Esophagus squamous epithelium (tissue), 5 donors: Measurements from ENCODE around the gene LIG4. TPM values are rescaled to one million over a fixed set of nuclear protein-coding genes. Genes with fewer than 3 reads are reported as not detected.
"Not testable (repeated sequence)": the region's sequence is repeated elsewhere in the genome, so short reads cannot be mapped to it uniquely, and the experiment has no call there.

Source experiments
- DNase-seq: peaks from one replicate; lab custom pipeline; 2025; lab: John Stamatoyannopoulos, UW
- H3K27ac ChIP-seq, 4 donors: fragments of 200-600 bp; sonication (generic); one replicate each; pipeline ENCODE4 v1.5.1; 2016 to 2019; ENCODE audit warnings: mild to moderate bottlenecking in 1 of 4
- H3K27me3 ChIP-seq, 4 donors: fragments of 200-600 bp; sonication (generic); 1 replicate in 3 of 4; 2 replicates in 1 of 4; pipeline versions ENCODE4 v1.5.1 to v1.6.0; 2017 to 2021; ENCODE audit warnings: antibody characterized with exemption in 1 of 4
- H3K36me3 ChIP-seq, 3 donors: fragments of 200-600 bp; sonication (generic); one replicate each; pipeline ENCODE4 v1.5.1; 2016 to 2019
- H3K4me1 ChIP-seq, 3 donors: fragments of 200-600 bp; sonication (generic); one replicate each; pipeline ENCODE4 v1.5.1; 2017 to 2019
- H3K4me3 ChIP-seq, 4 donors: fragments of 200-600 bp; sonication (generic); 1 replicate in 3 of 4; 2 replicates in 1 of 4; pipeline ENCODE4 v1.5.1; 2016 to 2019; ENCODE audit warnings: mild to moderate bottlenecking in 2 of 4, moderate library complexity in 1 of 4
- H3K9me3 ChIP-seq, 3 donors: fragments of 200-600 bp; sonication (generic); one replicate each; pipeline ENCODE4 v1.5.1; 2016 to 2019
- POLR2A ChIP-seq, 4 donors: fragments of 450-650 bp; IDR thresholded peaks; one replicate each; pipeline ENCODE4 v1.6.1; 2017; ENCODE audit warnings: antibody characterized with exemption in 4 of 4, mild to moderate bottlenecking in 4 of 4, moderate library complexity in 3 of 4
- WGBS, 2 donors: methylation state at CpG; one replicate each; pipeline ENCODE4 v1.1.5; 2018; 5-methylcytosine and 5-hydroxymethylcytosine counted together
- intact Hi-C: fragments of 100-400 bp; cut with DNase I; formaldehyde crosslinking; loops from one replicate; pipeline ENCODE4 v1.15.0; 2022
- total RNA-seq, 4 donors: library from RNA; depleted of rRNA; stranded (reverse); fragments of >200 nt; gene quantifications; one replicate each; pipeline ENCODE4 v1.1.0, GENCODE V29; 2016
- TF ChIP-seq, protein P1 (sequence below), 6 experiments: fragments of 450-650 bp in 4 of 6; fragments of 200-600 bp in 2 of 6; sonication (generic) in 2 of 6; IDR thresholded peaks; one replicate each; pipeline ENCODE4 v1.5.1; 2016 to 2019; ENCODE audit warnings: antibody characterized with exemption in 6 of 6, mild to moderate bottlenecking in 4 of 6, moderate library complexity in 4 of 6
- donor health status: DM: yes; HTN: yes; CAD: no.

Gene LIG4
- total RNA-seq, 4 donors from 2014 or later, result 5.9 to 9.4 (median 7.8) TPM

DNA sequence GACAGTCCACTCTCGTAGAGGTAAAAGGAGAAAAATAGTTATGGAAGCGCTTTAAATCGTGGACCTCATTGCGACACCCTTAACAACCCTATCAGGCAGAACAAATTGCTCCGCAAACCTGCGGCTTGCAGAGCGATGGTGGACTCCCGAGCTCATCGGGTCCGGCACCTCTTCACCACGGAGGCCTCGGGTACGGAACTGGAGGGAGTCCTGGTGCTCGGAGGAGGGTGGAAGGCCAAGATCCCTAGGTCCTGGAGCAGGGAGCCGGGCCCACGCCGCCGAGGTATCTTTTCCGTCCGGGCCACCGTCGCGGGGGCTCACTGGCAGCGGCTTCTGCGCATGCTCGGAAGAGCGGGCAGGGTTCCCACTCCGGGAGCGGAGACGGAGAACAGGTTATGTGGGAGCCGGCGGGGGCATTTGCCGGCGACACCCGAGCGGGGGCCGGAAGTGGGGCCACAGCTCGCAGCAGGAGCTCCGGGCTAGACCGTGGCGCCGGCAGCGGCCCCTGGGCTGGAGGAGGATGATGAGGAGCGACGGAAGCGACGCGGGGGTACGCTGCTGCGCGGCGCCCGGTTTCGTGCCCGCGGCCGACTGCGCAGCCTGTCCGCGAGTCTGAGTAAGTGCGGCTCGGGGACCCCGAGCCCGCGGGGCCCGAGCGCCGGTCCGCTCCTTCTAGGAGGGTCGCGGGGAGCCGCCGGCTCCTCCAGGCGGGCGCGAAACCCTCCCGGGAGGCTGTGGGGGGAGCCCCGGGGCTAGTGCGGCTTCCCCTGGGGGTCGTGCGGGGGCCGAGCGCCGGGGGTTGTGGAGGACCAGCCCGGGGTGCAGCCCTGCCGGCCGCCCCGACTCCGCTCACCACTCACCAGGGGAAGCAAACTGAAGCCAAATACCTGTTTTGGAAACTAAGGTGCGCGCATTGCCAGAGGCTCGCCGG, 3.0 kb upstream of the LIG4 start, which contains the start of gene ABHD13:
Gene ABHD13, plus strand, starts transcription at position 349 of the 931 bp plus-strand sequence. CDS start 10,827 bp downstream, outside the sequence.
- TF ChIP-seq, protein P1, sequence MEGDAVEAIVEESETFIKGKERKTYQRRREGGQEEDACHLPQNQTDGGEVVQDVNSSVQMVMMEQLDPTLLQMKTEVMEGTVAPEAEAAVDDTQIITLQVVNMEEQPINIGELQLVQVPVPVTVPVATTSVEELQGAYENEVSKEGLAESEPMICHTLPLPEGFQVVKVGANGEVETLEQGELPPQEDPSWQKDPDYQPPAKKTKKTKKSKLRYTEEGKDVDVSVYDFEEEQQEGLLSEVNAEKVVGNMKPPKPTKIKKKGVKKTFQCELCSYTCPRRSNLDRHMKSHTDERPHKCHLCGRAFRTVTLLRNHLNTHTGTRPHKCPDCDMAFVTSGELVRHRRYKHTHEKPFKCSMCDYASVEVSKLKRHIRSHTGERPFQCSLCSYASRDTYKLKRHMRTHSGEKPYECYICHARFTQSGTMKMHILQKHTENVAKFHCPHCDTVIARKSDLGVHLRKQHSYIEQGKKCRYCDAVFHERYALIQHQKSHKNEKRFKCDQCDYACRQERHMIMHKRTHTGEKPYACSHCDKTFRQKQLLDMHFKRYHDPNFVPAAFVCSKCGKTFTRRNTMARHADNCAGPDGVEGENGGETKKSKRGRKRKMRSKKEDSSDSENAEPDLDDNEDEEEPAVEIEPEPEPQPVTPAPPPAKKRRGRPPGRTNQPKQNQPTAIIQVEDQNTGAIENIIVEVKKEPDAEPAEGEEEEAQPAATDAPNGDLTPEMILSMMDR (IDR thresholded peaks at IDR 0.05), result peak in 1 of 6 experiments; percentile 16
- peak in 2 of 4 donors; percentile 61 to 75 for TF ChIP-seq POLR2A (IDR thresholded peaks at IDR 0.05)
- 0% methylated on average over 3 to 32 of the region's 93 CpGs for WGBS, 2 donors
- peaks cover 25 to 80% (median 36%) of the 10 kb centered on the region in 3 donors for H3K4me1 ChIP-seq
- intact Hi-C loops, result no loop called here
- H3K9me3 ChIP-seq, result no peaks in the 10 kb centered on the region
- peak within 1 kb of the TSS; percentile 76 to 100 (median 88) for H3K4me3 ChIP-seq
- H3K27me3 ChIP-seq, result no peaks in the 10 kb centered on the region
- H3K36me3 ChIP-seq, result no peaks in the 10 kb centered on the region
- peak; percentile 47 for DNase-seq
- H3K27ac ChIP-seq, result peak within 1 kb of the TSS; percentile 90 to 94 (median 93)

DNA sequence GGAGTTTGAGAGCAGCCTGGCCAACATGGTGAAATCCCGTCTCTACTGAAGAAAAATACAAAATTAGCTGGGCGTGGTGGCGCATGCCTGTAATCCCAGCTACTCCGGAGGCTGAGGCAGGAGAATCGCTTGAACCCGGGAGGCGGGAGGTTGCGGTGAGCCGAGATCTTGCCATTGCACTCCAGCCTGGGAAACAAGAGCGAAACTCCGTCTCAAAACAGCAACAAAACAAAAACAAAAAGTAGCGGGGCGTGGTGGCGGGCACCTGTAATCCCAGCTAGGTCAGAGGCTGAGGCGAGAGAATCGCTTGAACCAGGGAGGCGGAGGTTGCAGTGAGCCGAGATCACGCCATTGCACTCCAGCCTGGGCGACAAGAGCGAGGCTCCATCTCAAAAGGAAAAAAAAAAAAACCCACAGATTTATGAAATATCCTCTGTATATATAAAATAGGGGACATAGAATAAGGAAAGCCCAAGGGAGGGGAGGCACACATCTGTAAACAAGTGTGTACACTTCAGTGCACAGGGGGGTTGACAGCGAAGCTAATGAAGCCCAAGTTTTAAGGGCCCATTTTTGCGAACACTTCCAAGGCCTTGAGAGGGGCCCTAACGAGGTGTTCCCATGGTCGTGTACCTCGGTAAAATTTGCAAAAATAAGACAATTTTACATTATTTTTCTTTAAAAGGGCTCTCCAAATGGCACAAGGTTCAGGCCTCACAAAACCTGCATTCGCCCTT, 2.1 kb upstream of the LIG4 start:
- H3K27me3 ChIP-seq, H3K36me3 ChIP-seq, DNase-seq, H3K9me3 ChIP-seq, intact Hi-C loops: not testable (repeated sequence)
- H3K4me1 ChIP-seq, result peaks cover 25 to 76% (median 36%) of the 10 kb centered on the region in 3 donors
- 61 to 67% methylated on average over 22 to 26 of the region's 27 CpGs for WGBS, 2 donors
- H3K4me3 ChIP-seq, result peak overlapping the region; percentile 76 to 100 (median 88)
- peak overlapping the region; percentile 90 to 94 (median 93) for H3K27ac ChIP-seq

DNA sequence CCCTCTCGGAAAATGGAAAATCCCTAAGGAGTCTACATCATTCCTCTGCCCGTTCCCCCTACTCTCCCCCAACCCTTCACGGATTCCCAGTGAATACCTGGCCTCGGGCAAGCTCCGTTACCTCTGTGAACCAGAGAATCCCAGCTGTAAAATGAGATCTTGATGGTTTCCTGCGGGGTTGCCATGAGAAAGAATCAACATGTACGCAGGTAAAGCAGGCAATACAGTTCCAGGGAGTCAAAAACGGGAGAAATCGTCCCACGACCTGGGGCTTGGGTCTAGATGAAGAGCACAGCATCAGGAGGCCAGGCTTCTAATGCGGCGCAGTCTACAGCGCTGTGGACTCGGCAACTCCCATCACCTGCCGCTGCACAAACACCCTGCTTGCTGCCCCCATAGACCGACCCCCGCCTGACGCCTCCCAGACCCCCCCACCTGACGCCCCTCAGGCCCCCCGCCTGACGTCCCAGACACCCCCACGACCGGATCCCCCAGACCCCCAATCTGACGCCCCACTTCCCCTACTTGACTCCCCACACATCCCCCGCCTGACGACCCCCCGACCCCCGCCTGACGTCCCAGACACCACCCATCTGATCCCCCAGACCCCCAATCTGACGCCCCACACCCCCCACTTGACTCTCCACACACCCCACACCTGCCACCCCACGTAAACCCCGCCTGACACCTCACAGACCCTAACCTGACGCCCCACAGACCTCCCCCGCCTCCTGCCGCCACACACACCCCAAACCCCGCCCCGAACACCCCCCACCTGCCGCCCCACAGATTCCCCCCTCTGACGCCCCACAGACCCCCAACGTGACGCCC, 680 bp downstream of the LIG4 start:
- Histone ChIP-seq H3K4me1 (peaks cover 21 to 51% (median 27%) of the 10 kb centered on the region in 3 donors), H3K4me3 (peak overlapping the region; percentile 34 to 72 (median 50)), H3K9me3 (peaks cover 0 to under 1% (median 0%) of the 10 kb centered on the region in 3 donors), H3K36me3 (peaks cover 0 to 14% (median 0%) of the 10 kb centered on the region in 3 donors), H3K27me3 (no peaks in the 10 kb centered on the region), H3K27ac (peak overlapping the region in 3 of 4 donors; percentile 10 to 71 (median 43))
- DNase-seq, result no peak
- intact Hi-C loops, result no loop called here
- 28 to 29% methylated on average over 5 to 16 of the region's 41 CpGs for WGBS, 2 donors
- no peak for TF ChIP-seq POLR2A (IDR thresholded peaks at IDR 0.05)
- TF ChIP-seq, protein P1 (IDR thresholded peaks at IDR 0.05), result no peak

DNA sequence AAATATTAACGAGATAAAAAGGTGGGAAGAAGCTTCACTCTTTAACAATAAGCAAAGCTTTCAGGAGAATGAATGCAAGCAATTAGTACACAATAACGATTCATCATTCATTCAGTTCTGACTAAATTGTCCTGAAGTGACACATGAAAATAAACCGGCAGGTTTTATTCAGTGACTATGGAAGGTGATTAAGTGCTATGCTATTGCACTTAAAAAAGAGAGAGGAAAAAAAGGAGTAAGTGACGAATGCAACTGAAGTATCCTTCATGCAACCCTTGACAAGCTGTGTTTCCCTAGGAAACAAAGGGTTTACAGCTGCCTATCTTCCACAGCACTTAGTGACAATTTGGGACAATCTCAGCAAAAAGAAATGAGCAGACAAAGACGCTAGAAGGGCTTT, 1.4 kb downstream of the LIG4 start:
- peak overlapping the region in 1 of 4 donors; percentile 72 for H3K4me3 ChIP-seq
- WGBS, 2 donors, result 35 to 55% methylated on average over 5 of the region's 5 CpGs

More for the DNA sequence above, 1.4 kb downstream of the LIG4 start:
- Histone ChIP-seq H3K27me3 (no peaks in the 10 kb centered on the region), H3K9me3 (peaks cover 0 to 7% (median 0%) of the 10 kb centered on the region in 3 donors), H3K27ac (peak overlapping the region in 2 of 4 donors; percentile 43 to 71), H3K4me1 (peaks cover 15 to 44% (median 22%) of the 10 kb centered on the region in 3 donors), H3K36me3 (peaks cover 0 to 21% (median 0%) of the 10 kb centered on the region in 3 donors)
- DNase-seq, result no peak
- TF ChIP-seq, protein P1 (IDR thresholded peaks at IDR 0.05), result no peak
- TF ChIP-seq POLR2A (IDR thresholded peaks at IDR 0.05), result no peak
- intact Hi-C loops, result no loop called here
